Activated naive CD4-positive, alpha-beta T cell treated with anti-CD3 and anti-CD28 coated beads, Interleukin-2, amount 50 U/mL, for 16 hours (primary cell): ENCODE results near the gene SNAPC4.

ENCODE experiments used
- DNase-seq: peaks from one replicate; pipeline ENCODE4 v3.0.0-alpha.2; 2020

Gene SNAPC4

DNA sequence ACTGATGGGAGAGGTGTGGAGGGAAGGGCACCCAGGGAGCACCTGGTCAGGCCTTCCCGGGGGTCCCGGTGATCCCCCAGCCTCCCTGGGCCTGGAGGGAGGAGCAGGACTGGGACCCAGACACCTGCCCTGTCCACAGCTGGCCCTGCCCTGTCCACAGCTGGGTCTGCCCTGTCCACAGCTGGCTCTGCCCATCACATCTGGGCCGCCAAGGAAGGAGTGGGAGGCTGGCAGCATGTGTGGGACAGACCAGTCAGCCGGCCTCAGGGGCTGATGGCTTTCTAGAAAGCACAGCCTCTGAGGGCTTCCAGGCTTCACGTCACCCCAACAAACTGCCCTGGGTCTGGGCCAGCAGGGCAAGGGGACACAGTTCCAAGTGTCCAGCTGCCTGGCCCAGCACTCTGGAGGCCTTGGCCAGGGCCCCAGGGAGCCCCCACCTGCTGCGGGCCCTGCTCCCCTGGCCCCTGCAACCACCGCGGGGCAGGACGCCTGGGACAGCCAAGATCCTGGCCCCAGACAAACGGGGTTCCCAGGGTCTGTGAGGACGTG is 48.6 kb downstream of the SNAPC4 start:
- no peak for DNase-seq
